Trophoblast cell (in vitro differentiated cells and primary cell): ENCODE measurements around the gene KIRREL2.
"Not testable (repeated sequence)": the region's sequence is repeated elsewhere in the genome, so short reads cannot be mapped to it uniquely, and the experiment has no call there.

Source experiments
- DNase-seq, 2 donors: peaks; one replicate each; pipeline ENCODE4 v3.0.0-alpha.2; 2016
- H2AFZ ChIP-seq: 2 replicates; pipeline ENCODE4 v1.6.1; 2013; ENCODE audit warnings: low read length, moderate library complexity, mild to moderate bottlenecking; ENCODE audit not compliant: insufficient read depth, poor library complexity
- H2AK5ac ChIP-seq: 2 replicates; pipeline ENCODE4 v1.6.1; 2013; ENCODE audit warnings: mild to moderate bottlenecking, low read length
- H2BK120ac ChIP-seq: 2 replicates; pipeline ENCODE4 v1.6.1; 2013; ENCODE audit warnings: low read length, mild to moderate bottlenecking, moderate library complexity; ENCODE audit not compliant: insufficient read depth, poor library complexity
- H2BK12ac ChIP-seq: 2 replicates; pipeline ENCODE4 v1.6.1; 2013; ENCODE audit warnings: mild to moderate bottlenecking, low read length, moderate library complexity
- H2BK5ac ChIP-seq: 2 replicates; pipeline ENCODE4 v1.6.1; 2013; ENCODE audit warnings: low read length, low read depth, moderate library complexity, mild to moderate bottlenecking; ENCODE audit not compliant: poor library complexity
- H3K14ac ChIP-seq: 2 replicates; pipeline ENCODE4 v1.6.1; 2013; ENCODE audit warnings: mild to moderate bottlenecking, low read length
- H3K18ac ChIP-seq: 2 replicates; pipeline ENCODE4 v1.6.1; 2013; ENCODE audit warnings: mild to moderate bottlenecking, low read length
- H3K23ac ChIP-seq: 2 replicates; pipeline ENCODE4 v1.6.1; 2013; ENCODE audit warnings: low read length
- H3K27ac ChIP-seq: 2 replicates; pipeline ENCODE4 v1.5.1; 2013; ENCODE audit warnings: low read depth, mild to moderate bottlenecking, inconsistent platforms, low read length, moderate library complexity
- H3K27me3 ChIP-seq: 2 replicates; pipeline ENCODE4 v1.6.1; 2013; ENCODE audit warnings: inconsistent platforms, mild to moderate bottlenecking, low read length, moderate library complexity; ENCODE audit not compliant: insufficient read depth
- H3K36me3 ChIP-seq, 2 experiments: 1 replicate in 1 of 2; 2 replicates in 1 of 2; pipeline ENCODE4 v1.6.1; 2013; ENCODE audit warnings: low read length in 2 of 2, mild to moderate bottlenecking in 2 of 2, moderate library complexity in 1 of 2; ENCODE audit not compliant: insufficient read depth in 2 of 2, control insufficient read depth in 1 of 2
- H3K4ac ChIP-seq: 2 replicates; pipeline ENCODE4 v1.6.1; 2013; ENCODE audit warnings: low read depth, mild to moderate bottlenecking, low read length, moderate library complexity
- H3K4me1 ChIP-seq, 2 experiments: 1 replicate in 1 of 2; 2 replicates in 1 of 2; pipeline ENCODE4 v1.6.1; 2013; ENCODE audit warnings: low read length in 2 of 2, mild to moderate bottlenecking in 2 of 2, moderate library complexity in 1 of 2; ENCODE audit not compliant: insufficient read depth in 2 of 2, control insufficient read depth in 1 of 2
- H3K4me2 ChIP-seq: 2 replicates; pipeline ENCODE4 v1.6.1; 2013; ENCODE audit warnings: inconsistent platforms, mild to moderate bottlenecking, low read length, moderate library complexity
- H3K4me3 ChIP-seq: 2 replicates; pipeline ENCODE4 v1.5.1; 2013; ENCODE audit warnings: mild to moderate bottlenecking, low read depth, low read length, inconsistent platforms
- H3K79me1 ChIP-seq: one replicate; pipeline ENCODE4 v1.6.1; 2013; ENCODE audit warnings: low read length
- H3K79me2 ChIP-seq: 2 replicates; pipeline ENCODE4 v1.6.1; 2013; ENCODE audit warnings: low read length, mild to moderate bottlenecking; ENCODE audit not compliant: control insufficient read depth, insufficient read depth, poor library complexity
- H3K9ac ChIP-seq: 2 replicates; pipeline ENCODE4 v1.6.1; 2013; ENCODE audit warnings: mild to moderate bottlenecking, low read length
- H3K9me3 ChIP-seq: 2 replicates; pipeline ENCODE4 v1.6.1; 2013; ENCODE audit warnings: low read depth, mild to moderate bottlenecking, control low read depth, inconsistent platforms, low read length; ENCODE audit not compliant: insufficient read depth
- H4K12ac ChIP-seq: 2 replicates; pipeline ENCODE4 v1.6.1; 2013; ENCODE audit warnings: low read depth, mild to moderate bottlenecking, low read length, moderate library complexity
- H4K8ac ChIP-seq: 2 replicates; pipeline ENCODE4 v1.6.1; 2013; ENCODE audit warnings: low read depth, mild to moderate bottlenecking, low read length, moderate library complexity
- H4K91ac ChIP-seq: one replicate; pipeline ENCODE4 v1.6.1; 2013; ENCODE audit warnings: low read depth, mild to moderate bottlenecking, low read length, moderate library complexity
- WGBS: extraction: QIAGEN DNeasy Blood & Tissue Kit; methylation state at CpG from one replicate; pipeline ENCODE4 v1.1.7; 2013; ENCODE audit warnings: missing lambda C conversion rate; ENCODE audit not compliant: insufficient read length, insufficient coverage; ENCODE audit errors: extremely low coverage; 5-methylcytosine and 5-hydroxymethylcytosine counted together

KIRREL2 gene

GRCh38 chr19:35832054-35832453 lies 24.7 kb upstream of the KIRREL2 start:
- Histone ChIP-seq H3K4ac (no peak overlapping the region), H3K27ac (no peak overlapping the region), H3K23ac (no peak overlapping the region), H3K9me3 (peaks cover 6% of the 10 kb centered on the region), H3K27me3 (no peaks in the 10 kb centered on the region), H3K79me1 (no peaks in the 10 kb centered on the region), H3K9ac (no peak overlapping the region), H4K8ac (no peak overlapping the region), H3K4me2 (no peak overlapping the region), H2BK5ac (no peak overlapping the region), H4K12ac (no peak overlapping the region), H2BK12ac (no peak overlapping the region), H4K91ac (no peak overlapping the region), H3K4me1 (no peaks in the 10 kb centered on the region), H3K14ac (no peak overlapping the region), H2AFZ (no peak overlapping the region), H2BK120ac (no peak overlapping the region), H3K18ac (no peak overlapping the region), H2AK5ac (no peak overlapping the region), H3K79me2 (no peaks in the 10 kb centered on the region), H3K36me3 (no peaks in the 10 kb centered on the region), H3K4me3 (no peak overlapping the region)
- no peak for DNase-seq
- WGBS, result no CpG with 5 or more reads among the region's 4 CpGs

GRCh38 chr19:35833972-35834371 lies 22.7 kb upstream of the KIRREL2 start:
- Histone ChIP-seq H3K9me3 (peaks cover 6% of the 10 kb centered on the region), H3K4me3 (no peak overlapping the region), H2BK5ac (no peak overlapping the region), H2AK5ac (no peak overlapping the region), H3K79me1 (no peaks in the 10 kb centered on the region), H3K14ac (no peak overlapping the region), H3K4me2 (no peak overlapping the region), H3K9ac (no peak overlapping the region), H3K27ac (no peak overlapping the region), H3K4me1 (no peaks in the 10 kb centered on the region), H3K36me3 (no peaks in the 10 kb centered on the region), H3K79me2 (no peaks in the 10 kb centered on the region), H4K91ac (no peak overlapping the region), H2BK12ac (no peak overlapping the region), H3K18ac (no peak overlapping the region), H4K8ac (no peak overlapping the region), H3K4ac (no peak overlapping the region), H3K23ac (no peak overlapping the region), H2AFZ (no peak overlapping the region), H4K12ac (no peak overlapping the region), H3K27me3 (no peaks in the 10 kb centered on the region), H2BK120ac (no peak overlapping the region)
- DNase-seq, result no peak
- WGBS, result no CpG with 5 or more reads among the region's 7 CpGs

GRCh38 chr19:35836096-35836495 lies 20.6 kb upstream of the KIRREL2 start:
- H3K27me3 ChIP-seq, H3K9ac ChIP-seq: not testable (repeated sequence)

GRCh38 chr19:35841961-35842595 lies 14.6 kb upstream of the KIRREL2 start:
- no peak overlapping the region for H3K9ac ChIP-seq
- H2AK5ac ChIP-seq, result no peak overlapping the region
- no peak overlapping the region for H3K27ac ChIP-seq
- H2BK5ac ChIP-seq, result no peak overlapping the region
- no peak overlapping the region for H3K14ac ChIP-seq
- H3K79me2 ChIP-seq, result no peaks in the 10 kb centered on the region
- 100% methylated on average over 1 of the region's 13 CpGs for WGBS
- no peak overlapping the region for H3K4ac ChIP-seq
- no peak overlapping the region for H2AFZ ChIP-seq
- no peaks in the 10 kb centered on the region for H3K36me3 ChIP-seq
- H4K91ac ChIP-seq, result no peak overlapping the region
- no peak overlapping the region for H3K23ac ChIP-seq
- H3K79me1 ChIP-seq, result no peaks in the 10 kb centered on the region
- H3K4me3 ChIP-seq, result no peak overlapping the region
- no peak overlapping the region for H2BK12ac ChIP-seq
- peaks cover 3 to 7% of the 10 kb centered on the region in 2 experiments for H3K4me1 ChIP-seq
- no peak overlapping the region for H4K8ac ChIP-seq
- no peak overlapping the region for H4K12ac ChIP-seq
- H3K9me3 ChIP-seq, result peaks cover 20% of the 10 kb centered on the region
- no peak overlapping the region for H2BK120ac ChIP-seq
- no peak for DNase-seq
- H3K18ac ChIP-seq, result no peak overlapping the region
- no peak overlapping the region for H3K4me2 ChIP-seq
- H3K27me3 ChIP-seq, result peaks cover 33% of the 10 kb centered on the region

More at GRCh38 chr19:35836096-35836495, 20.6 kb upstream of the KIRREL2 start:
- not testable (repeated sequence) for H2AK5ac ChIP-seq, H2BK12ac ChIP-seq, H3K18ac ChIP-seq, H3K9me3 ChIP-seq, H3K27ac ChIP-seq, H3K79me1 ChIP-seq, DNase-seq, H2BK5ac ChIP-seq, H4K8ac ChIP-seq, H4K91ac ChIP-seq, H2BK120ac ChIP-seq, H3K36me3 ChIP-seq, H3K23ac ChIP-seq, H4K12ac ChIP-seq, H3K79me2 ChIP-seq, H3K4me1 ChIP-seq, H3K4me3 ChIP-seq, H3K4ac ChIP-seq, H2AFZ ChIP-seq, H3K4me2 ChIP-seq, H3K14ac ChIP-seq
- WGBS, result no CpG with 5 or more reads among the region's 11 CpGs
